A673 (cell line): ENCODE data around the gene OR7G2. TPM values are rescaled to one million over a fixed set of nuclear protein-coding genes. Genes with fewer than 3 reads are reported as not detected.

ENCODE experiments used
- BruUV-seq: library from RNA; stranded (reverse); fragments of 400-500 nt; replicated peaks from 2 replicates; lab custom pipeline; 2021; lab: Mats Ljungman, UMichigan
- CTCF ChIA-PET: fragments of 300-600 bp; sonication (Branson Sonifier 250); formaldehyde crosslinking; loops from one replicate; lab custom pipeline; 2022; ENCODE audit warnings: antibody characterized with exemption; lab: Charles Lee
- POLR2A ChIA-PET: fragments of 300-600 bp; sonication (Branson Sonifier 250); formaldehyde crosslinking; loops from one replicate; lab custom pipeline; 2022; ENCODE audit warnings: antibody characterized with exemption; ENCODE audit not compliant: low non-redundant PET; lab: Charles Lee
- DNase-seq: peaks from one replicate; pipeline ENCODE4 v3.0.0-alpha.2; 2015; ENCODE audit warnings: low spot score
- H3K27ac ChIP-seq: fragments of 200-600 bp; sonication (generic); 2 replicates; pipeline ENCODE4 v1.5.1; 2016; ENCODE audit warnings: mixed run types, low read depth, mild to moderate bottlenecking, mixed read lengths, antibody characterized with exemption, low read length; ENCODE audit not compliant: poor library complexity, severe bottlenecking
- H3K27me3 ChIP-seq: fragments of 200-600 bp; sonication (generic); replicated peaks from 2 replicates; pipeline ENCODE4 v1.6.1; 2017; ENCODE audit warnings: mixed run types, low read depth, mild to moderate bottlenecking, mixed read lengths, antibody characterized with exemption, low read length; ENCODE audit not compliant: insufficient read depth, poor library complexity
- H3K36me3 ChIP-seq: fragments of 200-600 bp; sonication (generic); 2 replicates; pipeline ENCODE4 v1.6.1; 2016; ENCODE audit warnings: mixed run types, mild to moderate bottlenecking, mixed read lengths, antibody characterized with exemption, low read length; ENCODE audit not compliant: insufficient read depth, poor library complexity, severe bottlenecking
- H3K4me1 ChIP-seq: fragments of 200-600 bp; sonication (generic); 2 replicates; pipeline ENCODE4 v1.6.1; 2017; ENCODE audit warnings: mixed run types, mild to moderate bottlenecking, mixed read lengths, antibody characterized with exemption, low read length; ENCODE audit not compliant: insufficient read depth, poor library complexity, severe bottlenecking
- H3K4me3 ChIP-seq: fragments of 200-600 bp; sonication (generic); 2 replicates; pipeline ENCODE4 v1.5.1; 2016; ENCODE audit warnings: low read depth, mixed run types, mild to moderate bottlenecking, mixed read lengths, low read length; ENCODE audit not compliant: poor library complexity, severe bottlenecking
- H3K9me3 ChIP-seq: fragments of 200-600 bp; sonication (generic); 2 replicates; pipeline ENCODE4 v1.6.1; 2016; ENCODE audit warnings: mixed run types, low read depth, mild to moderate bottlenecking, mixed read lengths, antibody characterized with exemption, low read length; ENCODE audit not compliant: poor library complexity, severe bottlenecking
- CTCF ChIP-seq: fragments of 300-800, 200-600 bp; sonication (generic); conservative IDR thresholded peaks from 2 replicates; pipeline ENCODE4 v1.5.1; 2017; ENCODE audit warnings: low read depth, mild to moderate bottlenecking, antibody characterized with exemption, low read length, moderate library complexity, mixed read lengths
- EZH2 ChIP-seq: fragments of 200-600 bp; sonication (generic); IDR thresholded peaks from 2 replicates; pipeline ENCODE4 v1.6.1; 2017; ENCODE audit warnings: borderline replicate concordance, low read depth, mild to moderate bottlenecking, mixed read lengths, antibody characterized with exemption, low read length; ENCODE audit not compliant: poor library complexity, severe bottlenecking
- intact Hi-C: fragments of 100-400 bp; cut with micrococcal nuclease; formaldehyde crosslinking; loops from one replicate; pipeline ENCODE4 v1.10.0; 2022; ENCODE audit not compliant: unreplicated experiment
- total RNA-seq: library from RNA; stranded (reverse); gene quantifications from 2 replicates; pipeline ENCODE4 v1.2.3, GENCODE V29; 2021

OR7G2 gene
- total RNA-seq, 1 experiment from 2014 or later: not detected

- intact Hi-C loops: no loop called here
- Histone ChIP-seq H3K9me3 (no peaks in the 10 kb centered on the region), H3K27ac (no peak overlapping the region), H3K4me1 (no peaks in the 10 kb centered on the region), H3K36me3 (no peaks in the 10 kb centered on the region), H3K27me3 (no peaks in the 10 kb centered on the region), H3K4me3 (no peak overlapping the region)
- no peak for DNase-seq
- CTCF ChIA-PET: no interaction called here
- POLR2A ChIA-PET: no interaction called here
- BruUV-seq: no TSS peak
- TF ChIP-seq CTCF (no peak), EZH2 (no peak)
Measured at GRCh38 chr19:9060564-9061340, 46.5 kb downstream of the OR7G2 start.

- H3K36me3 ChIP-seq: no peaks in the 10 kb centered on the region
- CTCF ChIA-PET: no interaction called here
- POLR2A ChIA-PET: interaction anchor here (0.6 kb wide), 1 partner anchor 22 kb away, joined by 3 read pairs; no protein-coding TSS in a partner anchor
Measured at GRCh38 chr19:9058905-9059667, 48.2 kb downstream of the OR7G2 start.

More at GRCh38 chr19:9058905-9059667, 48.2 kb downstream of the OR7G2 start:
- no peaks in the 10 kb centered on the region for H3K9me3 ChIP-seq
- H3K27ac ChIP-seq: no peak overlapping the region
- no peaks in the 10 kb centered on the region for H3K4me1 ChIP-seq
- no peak for DNase-seq
- no TSS peak for BruUV-seq
- TF ChIP-seq CTCF (no peak), EZH2 (no peak)
- no peak overlapping the region for H3K4me3 ChIP-seq
- no peaks in the 10 kb centered on the region for H3K27me3 ChIP-seq
- intact Hi-C loops: no loop called here
